Measurements from ENCODE around the gene CABCOCO1. TPM values are rescaled to one million over a fixed set of nuclear protein-coding genes. Genes with fewer than 3 reads are reported as not detected.

Gene CABCOCO1
- total RNA-seq, 1 experiment from 2014 or later, result not detected

- no peaks in the 10 kb centered on the region for H3K27me3 Mint-ChIP-seq (ENCODE audit: insufficient read depth, unreplicated experiment)
- peaks cover 23% of the 10 kb centered on the region for H3K4me1 ChIP-seq
- no peak overlapping the region for H3K27ac Mint-ChIP-seq (ENCODE audit: unreplicated experiment)
- H3K9me3 ChIP-seq, result no peaks in the 10 kb centered on the region
- H3K9me3 Mint-ChIP-seq (ENCODE audit: unreplicated experiment), result no peaks in the 10 kb centered on the region
- no peaks in the 10 kb centered on the region for H3K36me3 ChIP-seq (ENCODE audit: control insufficient read depth, insufficient read depth, low read length)
- POLR2A ChIA-PET, result no interaction called here
- TF ChIP-seq CTCF (IDR thresholded peaks at IDR 0.05; ENCODE audit: insufficient read depth in 1 of 2, low read depth in 1 of 2, low read length in 1 of 2, severe bottlenecking in 1 of 2, unreplicated experiment in 1 of 2), result no peak
- H3K36me3 Mint-ChIP-seq (ENCODE audit: insufficient read depth, unreplicated experiment), result no peaks in the 10 kb centered on the region
- no peak overlapping the region for H3K4me3 ChIP-seq (ENCODE audit: low read depth, low read length)
- H3K4me3 Mint-ChIP-seq (ENCODE audit: unreplicated experiment), result no peak overlapping the region
- no peaks in the 10 kb centered on the region for H3K27me3 ChIP-seq (replicated peaks; ENCODE audit: control insufficient read depth, insufficient read depth, low read length)
- peaks cover 22% of the 10 kb centered on the region for H3K4me1 Mint-ChIP-seq (ENCODE audit: low read depth, unreplicated experiment)
- DNase-seq, result no peak
- CTCF ChIA-PET, result no interaction called here
- intact Hi-C loops (cut with micrococcal nuclease; ENCODE audit: unreplicated experiment), result no loop called here
- BruUV-seq (replicated peaks), result no TSS peak
Measured at GRCh38 chr10:61789031-61789430, 126.3 kb downstream of the CABCOCO1 start.

DNA sequence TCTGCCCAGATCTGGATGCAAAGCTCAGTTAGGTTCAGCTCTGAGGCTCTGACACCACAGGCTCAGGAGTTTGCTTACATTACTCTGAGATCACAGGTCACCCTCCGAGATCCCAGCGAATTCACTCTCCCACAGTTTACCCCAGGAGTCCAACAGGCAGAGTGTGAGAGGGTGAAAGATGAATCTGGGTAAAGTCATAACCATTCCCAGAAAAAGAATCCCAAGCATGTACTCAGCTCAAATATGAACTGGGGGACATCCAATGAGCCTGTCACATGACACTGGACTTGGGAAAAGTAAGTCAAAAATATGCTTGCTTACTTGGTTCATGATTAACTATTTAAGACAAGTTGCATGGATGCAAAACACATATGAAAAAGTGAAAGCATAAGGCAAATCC, 128.5 kb downstream of the CABCOCO1 start:
- Mint-ChIP-seq H3K4me1 (ENCODE audit: low read depth, unreplicated experiment) (peaks cover 22% of the 10 kb centered on the region), H3K4me3 (ENCODE audit: unreplicated experiment) (no peak overlapping the region), H3K27ac (ENCODE audit: unreplicated experiment) (no peak overlapping the region), H3K9me3 (ENCODE audit: unreplicated experiment) (no peaks in the 10 kb centered on the region), H3K36me3 (ENCODE audit: insufficient read depth, unreplicated experiment) (no peaks in the 10 kb centered on the region), H3K27me3 (ENCODE audit: insufficient read depth, unreplicated experiment) (no peaks in the 10 kb centered on the region)
- H3K9me3 ChIP-seq, result no peaks in the 10 kb centered on the region
- H3K27me3 ChIP-seq (replicated peaks; ENCODE audit: control insufficient read depth, insufficient read depth, low read length), result no peaks in the 10 kb centered on the region
- TF ChIP-seq CTCF (IDR thresholded peaks at IDR 0.05; ENCODE audit: insufficient read depth in 1 of 2, low read depth in 1 of 2, low read length in 1 of 2, severe bottlenecking in 1 of 2, unreplicated experiment in 1 of 2), result no peak
- no peaks in the 10 kb centered on the region for H3K36me3 ChIP-seq (ENCODE audit: control insufficient read depth, insufficient read depth, low read length)
- no peak overlapping the region for H3K4me3 ChIP-seq (ENCODE audit: low read depth, low read length)
- peak; percentile 23 to 55 for DNase-seq
- no TSS peak for BruUV-seq (replicated peaks)
- POLR2A ChIA-PET, result interaction anchor here (0.6 to 1.0 kb wide), 2 partner anchors 24 to 44 kb away, joined by 3 read pairs; no protein-coding TSS in a partner anchor
- H3K4me1 ChIP-seq, result peaks cover 23% of the 10 kb centered on the region
- intact Hi-C loops (cut with micrococcal nuclease; ENCODE audit: unreplicated experiment), result loop anchor here (2.0 kb wide), 2 partner anchors 26 to 40 kb away; no protein-coding TSS in a partner anchor
- CTCF ChIA-PET, result interaction anchor here (1.1 kb wide), 1 partner anchor 105 kb away, joined by 3 read pairs; no protein-coding TSS in a partner anchor

DNA sequence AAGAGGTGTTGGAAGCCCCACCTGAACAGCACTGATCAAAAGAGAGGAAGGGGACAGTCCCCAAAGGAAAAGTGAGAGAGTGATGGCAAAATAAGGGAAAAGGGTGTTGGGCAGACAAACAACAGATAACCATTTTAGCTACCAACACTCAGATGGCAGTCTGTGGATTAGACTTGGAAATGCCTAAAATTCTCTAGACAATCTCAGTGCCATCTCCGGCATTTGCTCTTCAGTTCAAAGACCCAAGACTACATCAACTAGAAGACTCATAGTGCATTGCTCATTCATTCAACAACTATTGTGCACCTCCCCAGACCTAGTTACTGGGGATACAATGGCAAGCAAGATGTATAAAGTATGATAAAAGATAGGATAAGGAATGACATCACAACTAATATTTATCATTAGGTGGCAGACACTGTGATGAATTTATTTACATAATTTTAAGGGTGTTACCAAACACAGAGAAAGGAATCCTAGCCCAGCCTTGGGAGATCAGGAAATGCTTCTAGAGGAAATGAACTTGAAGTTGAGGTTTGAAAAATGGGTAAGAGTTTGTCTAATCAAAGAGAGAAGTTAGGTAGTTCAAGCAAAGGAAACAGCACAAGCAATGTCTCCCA, 129.5 kb downstream of the CABCOCO1 start:
- Mint-ChIP-seq H3K9me3 (ENCODE audit: unreplicated experiment) (no peaks in the 10 kb centered on the region), H3K36me3 (ENCODE audit: insufficient read depth, unreplicated experiment) (no peaks in the 10 kb centered on the region), H3K4me1 (ENCODE audit: low read depth, unreplicated experiment) (peaks cover 22% of the 10 kb centered on the region), H3K27me3 (ENCODE audit: insufficient read depth, unreplicated experiment) (no peaks in the 10 kb centered on the region), H3K4me3 (ENCODE audit: unreplicated experiment) (no peak overlapping the region), H3K27ac (ENCODE audit: unreplicated experiment) (no peak overlapping the region)
- CTCF ChIA-PET, result no interaction called here
- H3K36me3 ChIP-seq (ENCODE audit: control insufficient read depth, insufficient read depth, low read length), result no peaks in the 10 kb centered on the region
- intact Hi-C loops (cut with micrococcal nuclease; ENCODE audit: unreplicated experiment), result no loop called here
- H3K9me3 ChIP-seq, result no peaks in the 10 kb centered on the region
- no peak for TF ChIP-seq CTCF (IDR thresholded peaks at IDR 0.05; ENCODE audit: insufficient read depth in 1 of 2, low read depth in 1 of 2, low read length in 1 of 2, severe bottlenecking in 1 of 2, unreplicated experiment in 1 of 2)
- peaks cover 23% of the 10 kb centered on the region for H3K4me1 ChIP-seq
- no peak overlapping the region for H3K4me3 ChIP-seq (ENCODE audit: low read depth, low read length)
- H3K27me3 ChIP-seq (replicated peaks; ENCODE audit: control insufficient read depth, insufficient read depth, low read length), result no peaks in the 10 kb centered on the region
- POLR2A ChIA-PET, result interaction anchor here (0.8 kb wide), 1 partner anchor 627 kb away, joined by 7 read pairs; no protein-coding TSS in a partner anchor
- DNase-seq, result no peak
- no TSS peak for BruUV-seq (replicated peaks)
